HEK293T (cell line): ENCODE results near the gene KRTAP17-1.

Experiments used
- CTCF ChIA-PET: fragments of 350-600 bp; formaldehyde crosslinking; extraction: SDS; loops from one replicate; lab custom pipeline; 2021; ENCODE audit warnings: antibody characterized with exemption, inconsistent platforms; lab: Yijun Ruan, JAX
- POLR2A ChIA-PET: fragments of 350-600 bp; formaldehyde crosslinking; extraction: SDS; loops from one replicate; lab custom pipeline; 2020; ENCODE audit warnings: antibody characterized with exemption, inconsistent platforms; lab: Yijun Ruan, JAX
- DNase-seq: peaks from one replicate; pipeline ENCODE4 v3.0.0; 2012; ENCODE audit warnings: mixed read lengths; ENCODE audit errors: extremely low spot score
- ARNT ChIP-seq: fragments of 450-650 bp; IDR thresholded peaks from 2 replicates; pipeline ENCODE4 v1.6.1; 2017; ENCODE audit warnings: mild to moderate bottlenecking
- BHLHE40 ChIP-seq: fragments of 450-650 bp; IDR thresholded peaks from 2 replicates; pipeline ENCODE4 v1.6.1; 2016; ENCODE audit warnings: mild to moderate bottlenecking, moderate library complexity, borderline replicate concordance
- CTBP1 ChIP-seq: fragments of 450-650 bp; IDR thresholded peaks from 2 replicates; pipeline ENCODE4 v1.6.1; 2016; ENCODE audit warnings: borderline replicate concordance
- ELF4 ChIP-seq: fragments of 450-650 bp; IDR thresholded peaks from 2 replicates; pipeline ENCODE4 v1.6.1; 2017; ENCODE audit warnings: antibody characterized with exemption
- FOXA1 ChIP-seq: fragments of 450-650 bp; IDR thresholded peaks from 2 replicates; pipeline ENCODE4 v1.6.1; 2016; ENCODE audit warnings: mild to moderate bottlenecking
- FOXK2 ChIP-seq: fragments of 450-650 bp; IDR thresholded peaks from 2 replicates; pipeline ENCODE4 v1.6.1; 2016; ENCODE audit warnings: mild to moderate bottlenecking
- FOXM1 ChIP-seq: fragments of 450-650 bp; IDR thresholded peaks from 2 replicates; pipeline ENCODE4 v1.6.1; 2017; ENCODE audit warnings: mild to moderate bottlenecking, borderline replicate concordance
- HDGF ChIP-seq: fragments of 450-650 bp; IDR thresholded peaks from 2 replicates; pipeline ENCODE4 v1.6.1; 2017; ENCODE audit warnings: antibody characterized with exemption, borderline replicate concordance
- L3MBTL2 ChIP-seq: fragments of 450-650 bp; conservative IDR thresholded peaks from 2 replicates; pipeline ENCODE4 v1.6.1; 2016; ENCODE audit warnings: mild to moderate bottlenecking
- LEF1 ChIP-seq: fragments of 450-650 bp; IDR thresholded peaks from 2 replicates; pipeline ENCODE4 v1.6.1; 2017; ENCODE audit warnings: mild to moderate bottlenecking, borderline replicate concordance
- NFRKB ChIP-seq: fragments of 450-650 bp; IDR thresholded peaks from 2 replicates; pipeline ENCODE4 v1.6.1; 2016; ENCODE audit warnings: mild to moderate bottlenecking, moderate library complexity
- SP1 ChIP-seq: fragments of 450-650 bp; IDR thresholded peaks from 2 replicates; pipeline ENCODE4 v1.6.1; 2017
- SUZ12 ChIP-seq: fragments of 450-650 bp; IDR thresholded peaks from 2 replicates; pipeline ENCODE4 v1.6.1; 2016; ENCODE audit warnings: mild to moderate bottlenecking
- TARDBP ChIP-seq: fragments of 450-650 bp; IDR thresholded peaks from 2 replicates; pipeline ENCODE4 v1.6.1; 2016
- ZNF384 ChIP-seq: fragments of 450-650 bp; IDR thresholded peaks from 2 replicates; pipeline ENCODE4 v1.6.1; 2016
- TF ChIP-seq, protein P1 (sequence below): fragments of 450-650 bp; IDR thresholded peaks from 2 replicates; pipeline ENCODE4 v1.6.1; 2016

Gene KRTAP17-1

DNA sequence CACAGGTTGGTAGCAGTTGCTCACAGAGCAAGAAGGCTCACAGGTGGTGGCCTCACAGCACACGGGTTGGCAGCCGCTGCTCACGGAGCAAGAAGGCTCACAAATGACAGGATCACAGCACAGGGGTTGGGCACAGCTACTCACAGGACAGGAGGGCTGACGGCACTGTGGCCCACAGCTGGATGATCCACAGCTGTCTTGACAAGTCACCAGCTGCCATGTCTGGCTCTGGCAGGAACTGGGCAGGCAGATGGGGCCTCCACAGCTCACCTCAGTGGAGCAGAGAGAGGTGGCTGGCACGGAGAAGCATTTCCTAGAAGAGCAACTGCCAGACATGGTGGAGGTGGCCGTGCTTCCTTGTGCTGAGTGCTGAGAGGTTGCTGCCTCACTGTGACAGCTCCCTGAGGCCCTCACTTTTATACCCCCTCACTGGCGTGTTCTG lies 6.6 kb downstream of the KRTAP17-1 start, which contains the start of gene KRTAP16-1:
Gene KRTAP16-1, minus strand, starts transcription at position 392 of the 442 bp plus-strand sequence. Its CDS starts 56 bp downstream, at position 336.
- no peak for TF ChIP-seq FOXA1
- TF ChIP-seq, protein P1, sequence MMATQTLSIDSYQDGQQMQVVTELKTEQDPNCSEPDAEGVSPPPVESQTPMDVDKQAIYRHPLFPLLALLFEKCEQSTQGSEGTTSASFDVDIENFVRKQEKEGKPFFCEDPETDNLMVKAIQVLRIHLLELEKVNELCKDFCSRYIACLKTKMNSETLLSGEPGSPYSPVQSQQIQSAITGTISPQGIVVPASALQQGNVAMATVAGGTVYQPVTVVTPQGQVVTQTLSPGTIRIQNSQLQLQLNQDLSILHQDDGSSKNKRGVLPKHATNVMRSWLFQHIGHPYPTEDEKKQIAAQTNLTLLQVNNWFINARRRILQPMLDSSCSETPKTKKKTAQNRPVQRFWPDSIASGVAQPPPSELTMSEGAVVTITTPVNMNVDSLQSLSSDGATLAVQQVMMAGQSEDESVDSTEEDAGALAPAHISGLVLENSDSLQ: no peak
- TF ChIP-seq NFRKB: no peak
- no peak for DNase-seq
- CTCF ChIA-PET: interaction anchor here (1.8 kb wide), 1 partner anchor 13 kb away, joined by 7 read pairs; no protein-coding TSS in a partner anchor
- POLR2A ChIA-PET: no interaction called here

DNA sequence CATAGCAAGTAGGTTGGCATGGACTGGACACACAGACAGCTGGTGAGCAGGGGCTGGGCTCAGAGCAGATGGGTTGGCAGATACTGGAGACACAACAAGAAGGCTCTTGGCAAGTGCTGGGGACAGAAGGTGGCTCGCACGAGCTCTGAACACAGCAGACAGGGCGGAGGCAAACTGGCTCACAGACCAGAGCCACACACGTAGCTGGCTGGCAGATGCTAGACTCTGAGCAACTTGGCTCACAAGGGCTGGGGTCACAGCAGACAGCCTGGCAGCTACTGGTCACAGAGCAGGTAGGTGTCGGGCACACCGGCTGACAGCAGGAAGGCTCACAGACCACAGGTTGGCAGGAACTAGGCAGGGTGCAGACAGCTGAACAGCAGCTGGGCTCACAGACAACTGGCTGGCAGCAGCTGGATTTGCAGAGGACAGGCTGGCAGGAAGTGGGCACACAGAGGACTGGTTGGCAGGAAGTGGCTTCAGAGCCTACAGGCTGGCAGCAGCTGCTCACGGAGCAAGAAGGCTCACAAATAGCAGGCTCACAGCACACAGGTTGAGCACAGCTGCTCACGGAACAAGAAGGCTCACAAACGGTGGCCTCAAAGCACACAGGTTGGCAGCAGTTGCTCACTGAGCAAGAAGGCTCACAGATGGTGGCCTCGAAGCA lies 7.1 kb downstream of the KRTAP17-1 start:
- ChIA-PET POLR2A (no interaction called here), CTCF (interaction anchor here (0.6 to 1.8 kb wide), 2 partner anchors 14 to 346 kb away, joined by 3 to 7 read pairs; no protein-coding TSS in a partner anchor)
- DNase-seq: no peak
- no peak for TF ChIP-seq SUZ12

DNA sequence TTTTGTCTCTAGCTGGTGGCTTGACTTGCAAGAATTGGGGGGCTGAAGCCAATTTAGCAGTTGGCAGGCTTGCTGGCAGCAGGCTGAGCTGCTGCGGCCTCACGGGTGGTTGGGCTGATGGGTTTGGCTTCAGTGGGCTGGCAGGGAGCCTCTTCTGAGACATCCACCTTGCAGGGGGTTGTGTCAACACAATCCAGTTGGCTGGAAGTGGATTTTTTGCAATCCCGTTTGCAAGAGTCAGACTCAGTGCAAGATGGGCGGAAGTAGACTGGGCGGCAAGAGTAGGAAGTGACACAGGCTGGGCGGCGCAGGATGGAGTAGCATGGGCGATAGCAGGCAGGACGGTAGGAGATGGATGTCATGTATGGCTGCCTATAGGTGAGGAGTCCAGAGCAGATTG lies 7.9 kb downstream of the KRTAP17-1 start:
- TF ChIP-seq BHLHE40 (no peak), ARNT (no peak), FOXA1 (no peak), SUZ12 (no peak), FOXK2 (no peak)
- DNase-seq: no peak
- POLR2A ChIA-PET: no interaction called here
- CTCF ChIA-PET: interaction anchor here (0.6 to 1.8 kb wide), 2 partner anchors 15 to 345 kb away, joined by 3 to 7 read pairs; no protein-coding TSS in a partner anchor

DNA sequence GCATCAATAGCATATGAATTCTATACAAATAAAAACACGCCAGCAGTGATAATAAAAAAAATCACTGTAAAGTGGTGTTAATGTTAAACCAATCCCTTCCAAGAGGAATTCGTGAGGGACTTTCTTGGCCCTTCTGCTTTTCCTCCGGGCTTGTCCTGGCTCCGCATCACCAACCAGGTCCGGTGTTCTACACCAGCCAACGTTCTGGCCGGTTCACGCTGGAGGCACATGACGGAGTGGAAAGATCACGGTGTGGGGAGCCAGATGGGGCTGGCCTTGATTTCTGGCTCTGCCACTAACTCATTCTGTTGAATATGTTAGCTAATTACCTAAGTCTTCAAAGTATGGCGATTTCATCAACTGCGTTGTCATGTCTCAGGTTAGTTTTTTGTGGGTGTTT lies 11.4 kb downstream of the KRTAP17-1 start:
- POLR2A ChIA-PET: no interaction called here
- CTCF ChIA-PET: no interaction called here
- DNase-seq: no peak
- TF ChIP-seq L3MBTL2: no peak
- TF ChIP-seq, protein P1: no peak
- TF ChIP-seq LEF1: no peak
- no peak for TF ChIP-seq ARNT
- no peak for TF ChIP-seq NFRKB
- no peak for TF ChIP-seq TARDBP
- no peak for TF ChIP-seq FOXM1
- no peak for TF ChIP-seq SP1
- TF ChIP-seq ZNF384: no peak
- no peak for TF ChIP-seq BHLHE40
- no peak for TF ChIP-seq CTBP1
- TF ChIP-seq FOXA1: no peak
- no peak for TF ChIP-seq ELF4
- TF ChIP-seq FOXK2: no peak
- TF ChIP-seq HDGF: no peak
- no peak for TF ChIP-seq SUZ12

DNA sequence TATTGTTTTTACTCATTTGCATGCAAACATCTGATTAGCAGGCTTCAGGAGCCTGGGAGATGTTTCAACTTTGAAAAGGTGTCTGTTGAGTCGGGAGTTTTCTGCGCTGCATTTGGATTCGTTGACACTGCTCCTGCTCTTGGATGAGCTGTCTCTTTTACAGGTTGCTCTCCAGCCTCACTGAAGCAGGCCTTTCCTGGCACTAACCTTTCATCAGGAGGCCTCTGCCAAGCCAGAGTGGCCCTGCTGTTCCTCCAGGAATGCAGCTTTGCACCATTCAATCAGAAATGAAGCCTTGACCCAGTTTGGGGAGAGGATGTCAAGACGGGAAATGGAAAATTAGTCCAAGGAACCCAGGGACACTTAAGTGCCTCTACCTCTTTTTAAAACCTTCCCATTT lies 12.5 kb downstream of the KRTAP17-1 start:
- CTCF ChIA-PET: interaction anchor here (0.9 kb wide), 1 partner anchor 19 kb away, joined by 4 read pairs; no protein-coding TSS in a partner anchor
- TF ChIP-seq SP1 (no peak), FOXM1 (no peak), BHLHE40 (no peak), ZNF384 (no peak), ELF4 (no peak), SUZ12 (no peak), TARDBP (no peak), ARNT (no peak), L3MBTL2 (no peak), HDGF (no peak), NFRKB (no peak), FOXA1 (no peak)
- TF ChIP-seq, protein P1: no peak
- POLR2A ChIA-PET: no interaction called here
- no peak for DNase-seq

DNA sequence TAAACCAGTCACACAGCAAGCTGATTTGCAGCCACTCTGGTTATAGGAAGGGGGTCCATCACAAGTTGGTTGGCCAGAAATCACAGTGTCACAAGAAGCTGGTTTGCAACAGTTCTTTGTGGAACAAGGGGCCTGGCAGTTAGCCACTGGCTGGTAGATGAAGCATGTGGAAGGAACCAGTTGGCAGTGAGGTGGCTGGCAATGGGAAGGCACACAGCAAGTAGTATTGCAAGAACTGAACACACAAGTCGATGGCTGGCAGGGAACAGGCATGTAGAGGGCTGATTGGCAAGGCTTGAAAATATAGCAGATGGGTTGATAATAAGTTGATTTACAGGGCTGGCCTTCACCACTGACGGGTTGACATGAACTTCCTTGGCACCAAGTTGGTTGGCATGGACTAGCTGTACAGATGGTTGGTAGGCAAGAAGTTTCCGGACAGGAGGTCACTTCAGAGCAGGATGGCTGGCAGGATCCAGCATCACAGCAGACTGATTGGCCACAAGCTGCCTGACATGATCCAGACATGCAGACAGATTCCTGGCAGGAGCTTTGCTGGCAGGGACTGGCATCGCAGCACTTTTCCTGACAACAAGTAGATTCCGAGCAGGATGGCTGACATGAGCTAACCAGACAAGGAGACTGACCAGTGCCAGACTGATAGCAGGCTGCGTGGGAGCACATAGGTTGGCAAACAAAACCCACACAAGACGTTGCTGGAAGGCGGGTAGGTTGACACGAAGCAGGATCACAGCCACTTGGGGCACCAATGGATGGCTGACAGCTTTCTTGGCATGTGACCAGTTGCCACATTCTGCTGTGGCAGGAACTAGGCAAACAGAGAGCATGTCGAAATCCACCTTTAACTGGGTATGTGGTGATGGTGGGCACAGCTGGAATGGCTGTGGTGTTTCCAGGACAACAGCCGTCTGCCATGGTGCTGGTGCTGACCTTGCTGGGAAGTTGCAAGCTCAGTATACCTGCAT lies 13.3 kb downstream of the KRTAP17-1 start, which contains the start of gene KRTAP29-1:
Gene KRTAP29-1, minus strand, starts transcription at position 936 of the 986 bp plus-strand sequence. Its CDS starts 0 bp downstream, at position 936.
- TF ChIP-seq TARDBP (no peak), L3MBTL2 (no peak)
- ChIA-PET CTCF (interaction anchor here (0.9 kb wide), 1 partner anchor 20 kb away, joined by 4 read pairs; no protein-coding TSS in a partner anchor), POLR2A (no interaction called here)
- no peak for DNase-seq
